DOHH2 (cell line): Measurements from ENCODE around the gene IL4.

ENCODE experiments used
- H3F3A ChIP-seq: fragments of 200-600 bp; sonication (generic), shearing (Covaris generic); 2 replicates; pipeline ENCODE4 v1.6.0; 2016; ENCODE audit warnings: antibody characterized with exemption, mild to moderate bottlenecking; ENCODE audit not compliant: control insufficient read depth, insufficient read depth
- H3K27ac ChIP-seq: fragments of 200-600 bp; sonication (generic); 2 replicates; pipeline ENCODE4 v1.5.1; 2014; ENCODE audit warnings: low read depth, mild to moderate bottlenecking, low read length, moderate library complexity
- H3K27me3 ChIP-seq: fragments of 200-600 bp; sonication (generic); 2 replicates; pipeline ENCODE4 v1.6.1; 2014; ENCODE audit warnings: mild to moderate bottlenecking, low read length, mixed read lengths; ENCODE audit not compliant: control insufficient read depth
- H3K36me3 ChIP-seq: fragments of 200-600 bp; sonication (generic); 2 replicates; pipeline ENCODE4 v1.6.1; 2014; ENCODE audit warnings: mild to moderate bottlenecking, low read length, moderate library complexity, mixed read lengths; ENCODE audit not compliant: control insufficient read depth
- H3K4me1 ChIP-seq: fragments of 200-600 bp; sonication (generic); 2 replicates; pipeline ENCODE4 v1.6.1; 2014; ENCODE audit warnings: mild to moderate bottlenecking, low read length, mixed read lengths; ENCODE audit not compliant: control insufficient read depth
- H3K4me2 ChIP-seq: fragments of 200-600 bp; sonication (generic); 2 replicates; pipeline ENCODE4 v1.6.0; 2014; ENCODE audit warnings: mild to moderate bottlenecking, low read length, moderate library complexity
- H3K4me3 ChIP-seq: fragments of 200-600 bp; sonication (generic); 2 replicates; pipeline ENCODE4 v1.5.1; 2014; ENCODE audit warnings: mild to moderate bottlenecking, low read length, mixed read lengths
- H3K79me2 ChIP-seq: fragments of 200-600 bp; sonication (generic); 2 replicates; pipeline ENCODE4 v1.6.1; 2014; ENCODE audit warnings: mild to moderate bottlenecking, low read length, mixed read lengths; ENCODE audit not compliant: control insufficient read depth
- H3K9me2 ChIP-seq: fragments of 200-600 bp; sonication (generic); replicated peaks from 2 replicates; pipeline ENCODE4 v1.6.1; 2014; ENCODE audit warnings: mild to moderate bottlenecking, low read length, mixed read lengths; ENCODE audit not compliant: control insufficient read depth
- H3K9me3 ChIP-seq: fragments of 200-600 bp; sonication (generic); 2 replicates; pipeline ENCODE4 v1.6.1; 2014; ENCODE audit warnings: antibody characterized with exemption, low read length, mixed read lengths; ENCODE audit not compliant: control insufficient read depth, insufficient read depth
- H4K20me1 ChIP-seq: fragments of 200-600 bp; sonication (generic); 2 replicates; pipeline ENCODE4 v1.6.0; 2014; ENCODE audit warnings: low read depth, mild to moderate bottlenecking, antibody characterized with exemption, low read length, moderate library complexity; ENCODE audit not compliant: control insufficient read depth, insufficient read depth
- EZH2phosphoT487 ChIP-seq: fragments of 200-600 bp; sonication (generic); IDR thresholded peaks from 2 replicates; pipeline ENCODE4 v1.6.1; 2017; ENCODE audit warnings: borderline replicate concordance, mild to moderate bottlenecking, antibody characterized with exemption, low read length, moderate library complexity, mixed read lengths
- TF ChIP-seq, protein P1 (sequence below): fragments of 200-600 bp; sonication (generic); IDR thresholded peaks from one replicate; pipeline ENCODE4 v1.5.1; 2014; ENCODE audit warnings: antibody characterized with exemption, mild to moderate bottlenecking, low read depth, low read length; ENCODE audit not compliant: poor library complexity, severe bottlenecking

Gene IL4

DNA sequence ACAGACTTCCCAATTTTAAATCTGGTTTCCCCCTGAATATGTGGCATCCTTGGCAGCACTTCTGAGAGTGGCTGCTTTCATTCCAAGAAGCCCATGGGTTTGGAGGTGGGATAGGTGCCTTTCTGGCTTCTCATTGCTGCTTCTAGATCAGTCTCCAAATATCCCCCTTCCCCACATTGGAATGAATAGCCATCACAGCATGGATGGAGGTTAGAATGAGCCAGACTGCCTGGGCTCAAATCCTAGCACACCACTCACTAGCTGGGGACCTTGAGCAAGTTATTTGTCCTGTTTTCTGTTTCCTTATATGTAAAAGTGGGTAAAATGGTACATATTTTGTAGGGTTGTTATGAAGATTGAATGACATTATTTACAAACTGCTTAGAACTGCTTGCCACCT lies 29.6 kb upstream of the IL4 start:
- Histone ChIP-seq H3K4me1 (no peaks in the 10 kb centered on the region), H3F3A (no peaks in the 10 kb centered on the region), H3K9me2 (no peaks in the 10 kb centered on the region), H3K4me3 (no peak overlapping the region), H3K79me2 (no peaks in the 10 kb centered on the region), H3K4me2 (no peak overlapping the region), H3K9me3 (no peaks in the 10 kb centered on the region), H3K27me3 (no peaks in the 10 kb centered on the region), H3K36me3 (peaks cover 40% of the 10 kb centered on the region), H4K20me1 (no peaks in the 10 kb centered on the region), H3K27ac (no peak overlapping the region)
- TF ChIP-seq, protein P1, sequence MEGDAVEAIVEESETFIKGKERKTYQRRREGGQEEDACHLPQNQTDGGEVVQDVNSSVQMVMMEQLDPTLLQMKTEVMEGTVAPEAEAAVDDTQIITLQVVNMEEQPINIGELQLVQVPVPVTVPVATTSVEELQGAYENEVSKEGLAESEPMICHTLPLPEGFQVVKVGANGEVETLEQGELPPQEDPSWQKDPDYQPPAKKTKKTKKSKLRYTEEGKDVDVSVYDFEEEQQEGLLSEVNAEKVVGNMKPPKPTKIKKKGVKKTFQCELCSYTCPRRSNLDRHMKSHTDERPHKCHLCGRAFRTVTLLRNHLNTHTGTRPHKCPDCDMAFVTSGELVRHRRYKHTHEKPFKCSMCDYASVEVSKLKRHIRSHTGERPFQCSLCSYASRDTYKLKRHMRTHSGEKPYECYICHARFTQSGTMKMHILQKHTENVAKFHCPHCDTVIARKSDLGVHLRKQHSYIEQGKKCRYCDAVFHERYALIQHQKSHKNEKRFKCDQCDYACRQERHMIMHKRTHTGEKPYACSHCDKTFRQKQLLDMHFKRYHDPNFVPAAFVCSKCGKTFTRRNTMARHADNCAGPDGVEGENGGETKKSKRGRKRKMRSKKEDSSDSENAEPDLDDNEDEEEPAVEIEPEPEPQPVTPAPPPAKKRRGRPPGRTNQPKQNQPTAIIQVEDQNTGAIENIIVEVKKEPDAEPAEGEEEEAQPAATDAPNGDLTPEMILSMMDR = no peak
- no peak for TF ChIP-seq EZH2phosphoT487

DNA sequence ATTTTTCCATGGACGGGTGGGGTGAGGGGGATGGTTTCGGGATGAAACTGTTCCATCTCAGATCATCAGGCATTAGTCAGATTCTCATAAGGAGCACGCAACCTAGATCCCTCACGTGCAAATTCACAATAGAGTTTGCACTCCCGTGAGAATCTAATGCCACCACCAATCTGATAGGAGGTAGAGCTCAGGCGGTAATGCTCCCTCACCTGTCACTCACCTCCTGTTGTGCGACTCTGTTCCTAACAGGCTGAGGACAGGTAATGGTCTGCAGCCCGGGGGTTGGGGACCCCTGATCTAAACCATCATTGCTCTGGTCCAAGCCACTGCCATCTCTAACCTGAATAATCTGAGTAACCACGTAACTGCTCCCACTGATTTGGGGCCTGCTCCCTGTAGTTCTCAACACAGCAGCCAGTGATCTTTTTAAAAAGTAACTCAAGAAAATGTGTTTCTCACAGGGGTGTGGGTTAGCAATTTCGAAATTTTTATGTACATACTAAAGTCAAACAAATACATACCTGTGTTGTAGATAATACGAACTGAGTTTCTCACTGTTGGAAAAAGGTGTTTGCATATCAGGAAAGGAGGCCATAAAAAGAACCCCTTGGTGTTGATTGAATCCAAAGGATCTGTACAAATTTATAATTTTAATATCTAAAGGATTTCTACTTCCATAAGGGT lies 27.1 kb upstream of the IL4 start:
- Histone ChIP-seq H3K4me3 (no peak overlapping the region), H3K4me1 (no peaks in the 10 kb centered on the region), H4K20me1 (no peaks in the 10 kb centered on the region), H3F3A (no peaks in the 10 kb centered on the region), H3K79me2 (no peaks in the 10 kb centered on the region), H3K27ac (no peak overlapping the region), H3K4me2 (no peak overlapping the region), H3K9me2 (no peaks in the 10 kb centered on the region), H3K36me3 (peaks cover 17% of the 10 kb centered on the region), H3K9me3 (no peaks in the 10 kb centered on the region), H3K27me3 (no peaks in the 10 kb centered on the region)
- TF ChIP-seq, protein P1 = no peak
- no peak for TF ChIP-seq EZH2phosphoT487

DNA sequence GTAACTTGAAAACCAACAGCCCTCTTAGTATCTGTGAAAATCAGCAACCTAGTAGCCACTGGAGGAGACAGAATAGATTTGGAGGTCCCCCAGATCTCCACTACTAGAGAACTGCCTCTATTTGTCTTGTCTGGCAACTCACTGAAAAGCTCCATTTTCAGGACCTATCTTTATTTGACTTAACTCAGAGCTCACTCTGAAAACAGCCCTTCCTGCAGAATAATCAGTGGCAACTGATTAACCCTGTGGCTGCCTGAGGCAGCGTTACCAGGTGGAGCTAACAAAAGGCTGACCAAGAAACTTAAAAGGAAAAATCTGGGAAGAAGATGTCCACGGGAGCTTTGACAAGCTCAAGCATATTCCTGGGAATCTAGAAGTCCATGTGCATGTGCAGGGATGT lies 26.3 kb upstream of the IL4 start:
- TF ChIP-seq, protein P1 = no peak
- no peak for TF ChIP-seq EZH2phosphoT487
- Histone ChIP-seq H3K9me3 (no peaks in the 10 kb centered on the region), H3K27me3 (0 out of 2 replicates have a peak, but pooled peaks cover 2% of the 10 kb centered on the region), H4K20me1 (no peaks in the 10 kb centered on the region), H3K4me1 (no peaks in the 10 kb centered on the region), H3K27ac (no peak overlapping the region), H3K9me2 (no peaks in the 10 kb centered on the region), H3K4me2 (no peak overlapping the region), H3K79me2 (no peaks in the 10 kb centered on the region), H3F3A (no peaks in the 10 kb centered on the region), H3K36me3 (peaks cover 10% of the 10 kb centered on the region), H3K4me3 (no peak overlapping the region)
